Heart left ventricle (tissue), 16 donors: ENCODE results near the gene SNCAIP. TPM values are rescaled to one million over a fixed set of nuclear protein-coding genes. Genes with fewer than 3 reads are reported as not detected.

Experiments used
- ATAC-seq, 4 donors: fragments of 200-7000 bp; cut with Tn5 transposase; one replicate each; pipeline ENCODE4 v1.9.1; 2020 to 2022; ENCODE audit warnings: moderate library complexity in 4 of 4, mild to moderate bottlenecking in 3 of 4, moderate number of reproducible peaks in 1 of 4
- DNase-seq, 5 donors: peaks; one replicate each; pipeline ENCODE4 v3.0.0-alpha.2; 2020
- H3K27ac ChIP-seq, 12 donors: fragments of 200-600 bp; sonication (generic) in 4 of 12; one replicate each; pipeline versions ENCODE4 v1.5.0 to v1.8.0; 2016 to 2022; ENCODE audit warnings: mild to moderate bottlenecking in 2 of 12
- H3K27me3 ChIP-seq, 9 donors: fragments of 200-600 bp; sonication (generic) in 2 of 9; one replicate each; pipeline versions ENCODE4 v1.5.1 to v1.8.0; 2016 to 2022; ENCODE audit warnings: mild to moderate bottlenecking in 3 of 9
- H3K36me3 ChIP-seq, 9 donors: fragments of 200-600 bp; sonication (generic) in 2 of 9; one replicate each; pipeline versions ENCODE4 v1.5.0 to v1.8.0; 2018 to 2022; ENCODE audit warnings: mild to moderate bottlenecking in 2 of 9
- H3K4me1 ChIP-seq, 12 donors: fragments of 200-600 bp; sonication (generic) in 4 of 12; one replicate each; pipeline versions ENCODE4 v1.5.0 to v1.8.0; 2016 to 2022; ENCODE audit warnings: mild to moderate bottlenecking in 3 of 12
- H3K4me3 ChIP-seq, 12 donors: fragments of 200-600 bp; sonication (generic) in 4 of 12; one replicate each; pipeline versions ENCODE4 v1.5.0 to v1.8.0; 2017 to 2022; ENCODE audit warnings: mild to moderate bottlenecking in 9 of 12, moderate library complexity in 4 of 12
- H3K9me3 ChIP-seq, 12 donors: fragments of 200-600 bp; sonication (generic) in 4 of 12; one replicate each; pipeline versions ENCODE4 v1.5.0 to v1.8.0; 2016 to 2022; ENCODE audit warnings: mild to moderate bottlenecking in 1 of 12
- CTCF ChIP-seq, 12 donors: fragments of 200-600 bp; sonication (generic) in 4 of 12; IDR thresholded peaks; one replicate each; pipeline versions ENCODE4 v1.5.0 to v1.8.0; 2018 to 2022; ENCODE audit warnings: antibody characterized with exemption in 12 of 12, mild to moderate bottlenecking in 5 of 12
- POLR2A ChIP-seq, 2 donors: fragments of 450-650 bp; IDR thresholded peaks; one replicate each; pipeline ENCODE4 v1.6.1; 2017; ENCODE audit warnings: antibody characterized with exemption in 2 of 2, mild to moderate bottlenecking in 2 of 2, moderate library complexity in 2 of 2
- WGBS, 4 donors: extraction: QIAGEN DNeasy Blood & Tissue Kit in 2 of 4; methylation state at CpG; one replicate each; pipeline versions ENCODE4 v1.1.5 to v1.1.7; 2013 to 2018; 5-methylcytosine and 5-hydroxymethylcytosine counted together
- intact Hi-C, 10 donors: fragments of 100-400 bp; cut with DNase I; formaldehyde crosslinking; loops; one replicate each; pipeline versions ENCODE4 v1.11.1 to v1.14.2; 2022
- long read RNA-seq, 3 donors: library from polyadenylated mRNA; unstranded; transcript quantifications; one replicate each; pipeline ENCODE4 v2.0.0, GENCODE V29; 2020 to 2021
- polyA plus RNA-seq, 2 donors: library from polyadenylated mRNA; stranded (reverse); fragments of 200-250 nt; gene quantifications; one replicate each; pipeline ENCODE4 v1.2.3, GENCODE V29; 2013
- total RNA-seq, 9 donors: library from RNA; depleted of rRNA in 2 of 9; stranded (reverse); fragments of >200 nt in 2 of 9; fragmentation: NEBNext Ultra II Directional in 3 of 9; extraction: Animal tissue kit (Norgen Biotek cat#: 25700) in 3 of 9; gene quantifications; one replicate each; pipeline versions ENCODE4 v1.1.0 to v1.2.4, GENCODE V29; 2016 to 2023
- donor health status: ischemic (EF 13 %, LVEDD 7.1; RV severe dilation, severe dysfunction).
- donor health status: healthy with polysubstance abuse.
- donor health status: DM: no; HTN: yes; CAD: no.
- donor health status: DM: no; HTN: no; CAD: no.
- donor health status: ischemic (EF 25% LVEDD 6.9; RV normal size, moderate dysfunction).
- donor health status: ischemic (EF 25% LVEDD 5.7; RV mildly dilated, moderate dysfunction).
- donor health status: healthy.
- donor health status: DM: yes; HTN: yes; CAD: no.
- donor health status: ischemic (EF 35%, LVEDD 5.7; RV mildly dilated, moderate dysfunction).
- donor health status: nonischemic (EF 11% LVEDD 7.7; RV severe dilation, severe dysfunction).
- donor health status: DM: yes; HTN: yes; CAD: no.
- donor health status: PGD.
- donor health status: ischemic (EF 29% LVEDD 5.4; RV normal size, mild dysfunction).
- donor health status: nonischemic (EF 23%, LVEDD 6.1; RV moderate dilation, normal function).

SNCAIP gene
- total RNA-seq: 1 to 10 TPM in 5 of 9 donors, under 1 TPM in 4; 0.56 to 7.5 (median 1.7) TPM
- polyA plus RNA-seq: under 1 TPM; 0.54 to 0.76 TPM
- long read RNA-seq, donor 1, partial matches to known transcripts: 0 of 2 reads
- long read RNA-seq, donor 1, other reads (novel, unspliced or antisense): 0 of 2 reads
- long read RNA-seq, donor 2, partial matches to known transcripts: 0 of 2 reads
- long read RNA-seq, donor 2, other reads (novel, unspliced or antisense): 1 of 2 reads
- long read RNA-seq, donor 3: 0 reads

GRCh38 chr5:122311961-122312590 is at the start of gene SNCAIP:
SNCAIP (plus strand) TSS chr5:122312237; CDS start chr5:122391135, 78,898 bp downstream.
- intact Hi-C loops: no loop called here
- H3K27ac ChIP-seq: peak within 1 kb of the TSS in 11 of 12 donors; percentile 14 to 78 (median 48)
- H3K9me3 ChIP-seq: peaks cover 0 to 5% (median 0%) of the 10 kb centered on the region in 12 donors

GRCh38 chr5:122263352-122264030 is 48.5 kb upstream of the SNCAIP start:
- H3K27me3 ChIP-seq: no peaks in the 10 kb centered on the region
- intact Hi-C loops: no loop called here
- no peaks in the 10 kb centered on the region for H3K9me3 ChIP-seq
- H3K27ac ChIP-seq: no peak overlapping the region
- TF ChIP-seq POLR2A (IDR thresholded peaks at IDR 0.05) (no peak), CTCF (IDR thresholded peaks at IDR 0.05) (no peak)
- DNase-seq (no peak), ATAC-seq (no peak)
- no peak overlapping the region for H3K4me3 ChIP-seq
- no peaks in the 10 kb centered on the region for H3K36me3 ChIP-seq
- H3K4me1 ChIP-seq: no peaks in the 10 kb centered on the region

More at GRCh38 chr5:122311961-122312590, at the start of gene SNCAIP:
- peaks cover 0 to 36% (median 7%) of the 10 kb centered on the region in 9 donors for H3K27me3 ChIP-seq
- peaks cover 0 to 25% (median 9%) of the 10 kb centered on the region in 12 donors for H3K4me1 ChIP-seq
- WGBS, 4 donors: 0 to 1% (median 0%) methylated on average over 34 to 78 of the region's 78 CpGs
- no peaks in the 10 kb centered on the region for H3K36me3 ChIP-seq
- DNase-seq (peak; percentile 33 to 71 (median 54)), ATAC-seq (peak in 3 of 4 donors; percentile 55 to 84 (median 84))
- H3K4me3 ChIP-seq: peak within 1 kb of the TSS; percentile 9 to 86 (median 67)
- no peak for TF ChIP-seq CTCF (IDR thresholded peaks at IDR 0.05)
- TF ChIP-seq POLR2A (IDR thresholded peaks at IDR 0.05): no peak

GRCh38 chr5:122264610-122265009 is 47.4 kb upstream of the SNCAIP start:
- Histone ChIP-seq H3K36me3 (no peaks in the 10 kb centered on the region), H3K4me1 (no peaks in the 10 kb centered on the region), H3K27me3 (no peaks in the 10 kb centered on the region), H3K9me3 (no peaks in the 10 kb centered on the region), H3K4me3 (no peak overlapping the region), H3K27ac (no peak overlapping the region)
- intact Hi-C loops: no loop called here
- DNase-seq (no peak), ATAC-seq (no peak)
- no peak for TF ChIP-seq POLR2A (IDR thresholded peaks at IDR 0.05)
- no peak for TF ChIP-seq CTCF (IDR thresholded peaks at IDR 0.05)

GRCh38 chr5:122267185-122267584 is 44.9 kb upstream of the SNCAIP start:
- H3K27me3 ChIP-seq: no peaks in the 10 kb centered on the region
- no peak for DNase-seq
- H3K36me3 ChIP-seq: no peaks in the 10 kb centered on the region
- H3K4me3 ChIP-seq: no peak overlapping the region
- H3K9me3 ChIP-seq: no peaks in the 10 kb centered on the region
- H3K4me1 ChIP-seq: no peaks in the 10 kb centered on the region
- no peak for ATAC-seq
- no peak for TF ChIP-seq CTCF (IDR thresholded peaks at IDR 0.05)
- intact Hi-C loops: no loop called here
- 85 to 87% (median 86%) methylated on average over 6 of the region's 6 CpGs for WGBS, 4 donors
- no peak overlapping the region for H3K27ac ChIP-seq
